ENCODE data around the gene EHMT1. TPM values are rescaled to one million over a fixed set of nuclear protein-coding genes. Genes with fewer than 3 reads are reported as not detected.

Gene EHMT1
- total and polyA plus RNA-seq, 2 of the 8 experiments (the other 6 are each of a cell fraction or from before 2014, with no cell fraction given), result 95.7 to 163 TPM

DNA sequence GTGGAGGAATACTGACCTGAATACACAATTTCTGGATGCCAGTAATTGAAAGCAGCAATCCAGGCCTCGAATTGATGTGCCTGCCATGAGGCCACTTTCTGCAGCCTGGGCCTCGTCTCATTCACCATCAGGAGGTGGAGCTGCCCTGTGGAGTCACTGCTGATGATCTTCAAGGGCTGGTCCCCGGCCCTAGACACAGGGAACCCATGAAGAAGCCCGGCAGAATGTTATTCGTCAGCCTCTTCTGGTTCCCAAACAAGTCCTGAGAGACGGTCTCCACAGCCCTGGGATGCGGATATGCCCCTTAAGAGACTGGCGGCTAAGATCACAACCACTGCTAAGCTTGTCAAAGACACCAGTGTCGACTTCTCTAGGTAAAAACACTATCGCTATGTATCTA is 44.6 kb upstream of the EHMT1 start (continued):
- TF ChIP-seq KDM1A (IDR thresholded peaks at IDR 0.05; ENCODE audit: borderline replicate concordance, low read length), result no peak
- TF ChIP-seq POLR2AphosphoS5 (IDR thresholded peaks at IDR 0.05; ENCODE audit: low read depth, low read length), result no peak

Data from H1 (cell line).